Measurements from ENCODE around the gene PLXND1.

DNA sequence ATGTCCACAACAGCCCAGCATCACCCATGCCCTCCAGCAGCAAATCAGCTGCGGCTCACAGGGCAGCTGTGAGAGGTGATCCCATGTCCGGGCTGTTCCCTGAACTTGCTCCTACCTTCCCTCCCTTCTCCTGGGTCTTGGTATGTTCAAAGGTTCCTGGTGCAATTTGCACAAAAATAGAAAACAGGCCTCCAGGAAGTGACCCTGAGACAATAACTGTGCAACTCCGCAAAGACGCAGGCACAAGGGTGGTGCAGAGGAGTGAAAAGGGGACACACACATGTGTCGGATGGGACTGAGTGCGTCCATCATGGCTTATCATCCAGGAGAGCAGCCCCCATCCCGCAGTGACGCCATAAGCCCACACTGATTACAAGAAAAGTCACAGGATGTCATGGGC, 16.3 kb downstream of the PLXND1 start:
- TF ChIP-seq YY1 (IDR thresholded peaks at IDR 0.05; ENCODE audit: insufficient read depth, insufficient read length) = no peak
- TF ChIP-seq SUZ12 (IDR thresholded peaks at IDR 0.05; ENCODE audit: extremely low read depth, insufficient read depth, insufficient read length) = no peak
- no peak for TF ChIP-seq ZNF274 (IDR thresholded peaks at IDR 0.05; ENCODE audit: low read depth, low read length)

Data from NT2/D1 (cell line).